GM12878 (cell line): ENCODE measurements around the gene STPG3. TPM values are rescaled to one million over a fixed set of nuclear protein-coding genes. Genes with fewer than 3 reads are reported as not detected.
A peak's percentile ranks its signal among the peaks of the same experiment; 100 is the strongest.

ENCODE experiments used
- BACH1 ChIP-seq: fragments of 450-650 bp; IDR thresholded peaks from 2 replicates; pipeline ENCODE4 v1.6.1; 2017; ENCODE audit warnings: mild to moderate bottlenecking, borderline replicate concordance
- BMI1 ChIP-seq: fragments of 450-650 bp; IDR thresholded peaks from 2 replicates; pipeline ENCODE4 v1.6.1; 2016; ENCODE audit warnings: mild to moderate bottlenecking, moderate library complexity, borderline replicate concordance
- ESRRA ChIP-seq: IDR thresholded peaks from 2 replicates; pipeline ENCODE4 v1.6.1; 2012; ENCODE audit warnings: mild to moderate bottlenecking, low read length, improper control_type of control experiment
- NR2C1 ChIP-seq: fragments of 450-650 bp; IDR thresholded peaks from 2 replicates; pipeline ENCODE4 v1.6.1; 2017; ENCODE audit warnings: antibody characterized with exemption, mild to moderate bottlenecking, moderate library complexity
- PAX5 ChIP-seq: IDR thresholded peaks from 2 replicates; pipeline ENCODE4 v1.6.1; 2011; ENCODE audit warnings: low read depth, low read length, borderline replicate concordance
- POLR2AphosphoS5 ChIP-seq: IDR thresholded peaks from 2 replicates; pipeline ENCODE4 v1.6.1; 2011; ENCODE audit warnings: mild to moderate bottlenecking, low read length, inconsistent platforms
- RAD51 ChIP-seq: fragments of 450-650 bp; IDR thresholded peaks from 2 replicates; pipeline ENCODE4 v1.6.1; 2016; ENCODE audit warnings: moderate library complexity, mild to moderate bottlenecking, inconsistent platforms
- SIN3A ChIP-seq: IDR thresholded peaks from 2 replicates; pipeline ENCODE4 v1.6.1; 2012; ENCODE audit warnings: low read depth, low read length, improper control_type of control experiment
- TCF7 ChIP-seq: IDR thresholded peaks from 2 replicates; pipeline ENCODE4 v1.6.1; 2014; ENCODE audit warnings: antibody characterized with exemption, borderline replicate concordance
- YY1 ChIP-seq: IDR thresholded peaks from 2 replicates; pipeline ENCODE4 v1.6.1; 2011; ENCODE audit warnings: low read depth, mild to moderate bottlenecking, low read length
- ZNF24 ChIP-seq: fragments of 450-650 bp; IDR thresholded peaks from 2 replicates; pipeline ENCODE4 v1.6.1; 2017; ENCODE audit warnings: antibody characterized with exemption, mild to moderate bottlenecking
- ZNF622 ChIP-seq: fragments of 450-650 bp; IDR thresholded peaks from 2 replicates; pipeline ENCODE4 v1.6.1; 2017; ENCODE audit warnings: mild to moderate bottlenecking, inconsistent platforms
- polyA plus RNA-seq, 11 experiments: library from polyadenylated mRNA; depleted of rRNA in 4 of 11; unstranded in 6 of 11; stranded (reverse) in 5 of 11; fragments of >200 nt; fragmentation: Nextera tagmentation in 4 of 11; fragmentation: Illumina TruSeq in 1 of 11; extraction: Ambion mirVana in 4 of 11; extraction: Trizol in 1 of 11; gene quantifications; 1 replicate in 1 of 11; 2 replicates in 10 of 11; pipeline versions ENCODE4 v1.2.1 to v1.2.3, GENCODE V29; 2011 to 2016; ENCODE audit warnings: inconsistent platforms in 2 of 11, missing spikeins in 2 of 11, low read depth in 1 of 11
- total RNA-seq, 4 experiments: library from RNA; depleted of rRNA in 3 of 4; stranded (reverse); fragments of >200 nt in 3 of 4; fragmentation: Illumina TruSeq in 1 of 4; extraction: Trizol in 1 of 4; gene quantifications; 2 replicates each; pipeline versions ENCODE4 v1.2.1 to v1.2.3, GENCODE V29; 2013 to 2021
- TF ChIP-seq, protein P1 (sequence below): IDR thresholded peaks from 2 replicates; pipeline ENCODE4 v1.6.1; 2011; ENCODE audit warnings: low read depth, low read length, improper control_type of control experiment, borderline replicate concordance
- TF ChIP-seq, protein P2 (sequence below): IDR thresholded peaks from 2 replicates; pipeline ENCODE4 v1.6.1; 2012; ENCODE audit warnings: low read depth, low read length, improper control_type of control experiment
- TF ChIP-seq, protein P3 (sequence below): fragments of 150-350 bp; IDR thresholded peaks from 2 replicates; pipeline ENCODE4 v1.6.1; 2014; ENCODE audit warnings: mild to moderate bottlenecking, low read depth, low read length
- TF ChIP-seq, protein P4 (sequence below): IDR thresholded peaks from 2 replicates; pipeline ENCODE4 v1.6.1; 2012; ENCODE audit warnings: low read depth, low read length, improper control_type of control experiment
- TF ChIP-seq, protein P5 (sequence below): fragments of 450-650 bp; IDR thresholded peaks from 2 replicates; pipeline ENCODE4 v1.6.1; 2017; ENCODE audit warnings: mild to moderate bottlenecking
- TF ChIP-seq, protein P6 (sequence below): fragments of 450-650 bp; IDR thresholded peaks from 2 replicates; pipeline ENCODE4 v1.6.1; 2016; ENCODE audit warnings: mild to moderate bottlenecking
- TF ChIP-seq, protein P7 (sequence below): IDR thresholded peaks from 2 replicates; pipeline ENCODE4 v1.6.1; 2012; ENCODE audit warnings: improper control_type of control experiment, low read depth, low read length; ENCODE audit not compliant: insufficient replicate concordance

STPG3 gene
- total and polyA plus RNA-seq, 10 of the 15 experiments (the other 5 are each of a cell fraction or from before 2014, with no cell fraction given), result not detected

DNA sequence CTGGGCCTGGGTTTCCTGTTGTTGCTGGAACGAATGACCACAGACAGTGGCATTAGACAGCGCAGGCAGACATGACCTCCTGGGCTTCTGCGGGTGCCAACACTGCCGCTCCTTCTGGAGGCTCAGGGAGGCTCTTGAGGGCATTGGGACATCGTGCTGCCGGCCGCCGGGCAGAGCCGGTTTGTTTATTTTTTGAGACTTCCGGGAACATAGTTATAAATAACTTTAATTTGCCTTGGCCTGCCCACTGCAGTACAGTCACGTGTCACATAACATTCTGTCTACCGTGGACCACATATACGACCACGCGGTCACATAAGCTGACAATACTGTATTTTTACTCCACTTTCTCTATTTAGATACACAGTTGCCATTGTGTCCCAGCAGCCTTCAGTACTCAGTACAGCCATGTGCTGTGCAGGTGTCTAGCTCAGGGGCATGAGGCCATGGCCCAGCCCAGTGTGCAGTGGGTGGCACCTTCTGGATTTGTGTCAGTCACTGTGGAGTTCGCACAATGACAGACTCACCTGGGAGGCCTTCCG lies 18.2 kb downstream of the STPG3 start (continued):
- TF ChIP-seq, protein P1, sequence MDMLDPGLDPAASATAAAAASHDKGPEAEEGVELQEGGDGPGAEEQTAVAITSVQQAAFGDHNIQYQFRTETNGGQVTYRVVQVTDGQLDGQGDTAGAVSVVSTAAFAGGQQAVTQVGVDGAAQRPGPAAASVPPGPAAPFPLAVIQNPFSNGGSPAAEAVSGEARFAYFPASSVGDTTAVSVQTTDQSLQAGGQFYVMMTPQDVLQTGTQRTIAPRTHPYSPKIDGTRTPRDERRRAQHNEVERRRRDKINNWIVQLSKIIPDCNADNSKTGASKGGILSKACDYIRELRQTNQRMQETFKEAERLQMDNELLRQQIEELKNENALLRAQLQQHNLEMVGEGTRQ, result peak; percentile 32
- TF ChIP-seq, protein P2, sequence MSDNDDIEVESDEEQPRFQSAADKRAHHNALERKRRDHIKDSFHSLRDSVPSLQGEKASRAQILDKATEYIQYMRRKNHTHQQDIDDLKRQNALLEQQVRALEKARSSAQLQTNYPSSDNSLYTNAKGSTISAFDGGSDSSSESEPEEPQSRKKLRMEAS, result peak; percentile 69; the same call in 1 of the 2 replicates
- TF ChIP-seq NR2C1 (no peak), BMI1 (no peak), TCF7 (no peak), PAX5 (no peak), ZNF622 (no peak), ZNF24 (no peak), POLR2AphosphoS5 (no peak), ESRRA (no peak), RAD51 (peak; percentile 88), YY1 (0 out of 2 replicates have a peak, but pooled peaks have one; percentile 20), SIN3A (no peak), BACH1 (no peak)
- TF ChIP-seq, protein P3, sequence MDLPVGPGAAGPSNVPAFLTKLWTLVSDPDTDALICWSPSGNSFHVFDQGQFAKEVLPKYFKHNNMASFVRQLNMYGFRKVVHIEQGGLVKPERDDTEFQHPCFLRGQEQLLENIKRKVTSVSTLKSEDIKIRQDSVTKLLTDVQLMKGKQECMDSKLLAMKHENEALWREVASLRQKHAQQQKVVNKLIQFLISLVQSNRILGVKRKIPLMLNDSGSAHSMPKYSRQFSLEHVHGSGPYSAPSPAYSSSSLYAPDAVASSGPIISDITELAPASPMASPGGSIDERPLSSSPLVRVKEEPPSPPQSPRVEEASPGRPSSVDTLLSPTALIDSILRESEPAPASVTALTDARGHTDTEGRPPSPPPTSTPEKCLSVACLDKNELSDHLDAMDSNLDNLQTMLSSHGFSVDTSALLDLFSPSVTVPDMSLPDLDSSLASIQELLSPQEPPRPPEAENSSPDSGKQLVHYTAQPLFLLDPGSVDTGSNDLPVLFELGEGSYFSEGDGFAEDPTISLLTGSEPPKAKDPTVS, result no peak
- TF ChIP-seq, protein P4, sequence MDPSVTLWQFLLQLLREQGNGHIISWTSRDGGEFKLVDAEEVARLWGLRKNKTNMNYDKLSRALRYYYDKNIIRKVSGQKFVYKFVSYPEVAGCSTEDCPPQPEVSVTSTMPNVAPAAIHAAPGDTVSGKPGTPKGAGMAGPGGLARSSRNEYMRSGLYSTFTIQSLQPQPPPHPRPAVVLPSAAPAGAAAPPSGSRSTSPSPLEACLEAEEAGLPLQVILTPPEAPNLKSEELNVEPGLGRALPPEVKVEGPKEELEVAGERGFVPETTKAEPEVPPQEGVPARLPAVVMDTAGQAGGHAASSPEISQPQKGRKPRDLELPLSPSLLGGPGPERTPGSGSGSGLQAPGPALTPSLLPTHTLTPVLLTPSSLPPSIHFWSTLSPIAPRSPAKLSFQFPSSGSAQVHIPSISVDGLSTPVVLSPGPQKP, result no peak
- TF ChIP-seq, protein P5, sequence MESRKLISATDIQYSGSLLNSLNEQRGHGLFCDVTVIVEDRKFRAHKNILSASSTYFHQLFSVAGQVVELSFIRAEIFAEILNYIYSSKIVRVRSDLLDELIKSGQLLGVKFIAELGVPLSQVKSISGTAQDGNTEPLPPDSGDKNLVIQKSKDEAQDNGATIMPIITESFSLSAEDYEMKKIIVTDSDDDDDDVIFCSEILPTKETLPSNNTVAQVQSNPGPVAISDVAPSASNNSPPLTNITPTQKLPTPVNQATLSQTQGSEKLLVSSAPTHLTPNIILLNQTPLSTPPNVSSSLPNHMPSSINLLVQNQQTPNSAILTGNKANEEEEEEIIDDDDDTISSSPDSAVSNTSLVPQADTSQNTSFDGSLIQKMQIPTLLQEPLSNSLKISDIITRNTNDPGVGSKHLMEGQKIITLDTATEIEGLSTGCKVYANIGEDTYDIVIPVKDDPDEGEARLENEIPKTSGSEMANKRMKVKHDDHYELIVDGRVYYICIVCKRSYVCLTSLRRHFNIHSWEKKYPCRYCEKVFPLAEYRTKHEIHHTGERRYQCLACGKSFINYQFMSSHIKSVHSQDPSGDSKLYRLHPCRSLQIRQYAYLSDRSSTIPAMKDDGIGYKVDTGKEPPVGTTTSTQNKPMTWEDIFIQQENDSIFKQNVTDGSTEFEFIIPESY, result no peak
- TF ChIP-seq, protein P6, sequence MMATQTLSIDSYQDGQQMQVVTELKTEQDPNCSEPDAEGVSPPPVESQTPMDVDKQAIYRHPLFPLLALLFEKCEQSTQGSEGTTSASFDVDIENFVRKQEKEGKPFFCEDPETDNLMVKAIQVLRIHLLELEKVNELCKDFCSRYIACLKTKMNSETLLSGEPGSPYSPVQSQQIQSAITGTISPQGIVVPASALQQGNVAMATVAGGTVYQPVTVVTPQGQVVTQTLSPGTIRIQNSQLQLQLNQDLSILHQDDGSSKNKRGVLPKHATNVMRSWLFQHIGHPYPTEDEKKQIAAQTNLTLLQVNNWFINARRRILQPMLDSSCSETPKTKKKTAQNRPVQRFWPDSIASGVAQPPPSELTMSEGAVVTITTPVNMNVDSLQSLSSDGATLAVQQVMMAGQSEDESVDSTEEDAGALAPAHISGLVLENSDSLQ, result peak; percentile 34; the same call in 1 of the 2 replicates
- TF ChIP-seq, protein P7, sequence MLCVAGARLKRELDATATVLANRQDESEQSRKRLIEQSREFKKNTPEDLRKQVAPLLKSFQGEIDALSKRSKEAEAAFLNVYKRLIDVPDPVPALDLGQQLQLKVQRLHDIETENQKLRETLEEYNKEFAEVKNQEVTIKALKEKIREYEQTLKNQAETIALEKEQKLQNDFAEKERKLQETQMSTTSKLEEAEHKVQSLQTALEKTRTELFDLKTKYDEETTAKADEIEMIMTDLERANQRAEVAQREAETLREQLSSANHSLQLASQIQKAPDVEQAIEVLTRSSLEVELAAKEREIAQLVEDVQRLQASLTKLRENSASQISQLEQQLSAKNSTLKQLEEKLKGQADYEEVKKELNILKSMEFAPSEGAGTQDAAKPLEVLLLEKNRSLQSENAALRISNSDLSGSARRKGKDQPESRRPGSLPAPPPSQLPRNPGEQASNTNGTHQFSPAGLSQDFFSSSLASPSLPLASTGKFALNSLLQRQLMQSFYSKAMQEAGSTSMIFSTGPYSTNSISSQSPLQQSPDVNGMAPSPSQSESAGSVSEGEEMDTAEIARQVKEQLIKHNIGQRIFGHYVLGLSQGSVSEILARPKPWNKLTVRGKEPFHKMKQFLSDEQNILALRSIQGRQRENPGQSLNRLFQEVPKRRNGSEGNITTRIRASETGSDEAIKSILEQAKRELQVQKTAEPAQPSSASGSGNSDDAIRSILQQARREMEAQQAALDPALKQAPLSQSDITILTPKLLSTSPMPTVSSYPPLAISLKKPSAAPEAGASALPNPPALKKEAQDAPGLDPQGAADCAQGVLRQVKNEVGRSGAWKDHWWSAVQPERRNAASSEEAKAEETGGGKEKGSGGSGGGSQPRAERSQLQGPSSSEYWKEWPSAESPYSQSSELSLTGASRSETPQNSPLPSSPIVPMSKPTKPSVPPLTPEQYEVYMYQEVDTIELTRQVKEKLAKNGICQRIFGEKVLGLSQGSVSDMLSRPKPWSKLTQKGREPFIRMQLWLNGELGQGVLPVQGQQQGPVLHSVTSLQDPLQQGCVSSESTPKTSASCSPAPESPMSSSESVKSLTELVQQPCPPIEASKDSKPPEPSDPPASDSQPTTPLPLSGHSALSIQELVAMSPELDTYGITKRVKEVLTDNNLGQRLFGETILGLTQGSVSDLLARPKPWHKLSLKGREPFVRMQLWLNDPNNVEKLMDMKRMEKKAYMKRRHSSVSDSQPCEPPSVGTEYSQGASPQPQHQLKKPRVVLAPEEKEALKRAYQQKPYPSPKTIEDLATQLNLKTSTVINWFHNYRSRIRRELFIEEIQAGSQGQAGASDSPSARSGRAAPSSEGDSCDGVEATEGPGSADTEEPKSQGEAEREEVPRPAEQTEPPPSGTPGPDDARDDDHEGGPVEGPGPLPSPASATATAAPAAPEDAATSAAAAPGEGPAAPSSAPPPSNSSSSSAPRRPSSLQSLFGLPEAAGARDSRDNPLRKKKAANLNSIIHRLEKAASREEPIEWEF, result no peak
